GM21723 (cell line): Measurements from ENCODE around the gene DTX3.
A peak's percentile ranks its signal among the peaks of the same experiment; 100 is the strongest.
"Not testable (repeated sequence)": the region's sequence is repeated elsewhere in the genome, so short reads cannot be mapped to it uniquely, and the experiment has no call there.

Source experiments
- ATAC-seq: cut with Tn5 transposase; IDR thresholded peaks from one replicate; pipeline ENCODE4 v1.9.1; 2021; ENCODE audit warnings: mild to moderate bottlenecking, moderate library complexity; ENCODE audit not compliant: unreplicated experiment

DTX3 gene

GRCh38 chr12:57604454-57604991 is at the start of gene DTX3:
Gene DTX3 (plus strand): TSS chr12:57604824. CDS start chr12:57606518, 1,694 bp downstream.
- peak; percentile 65 for ATAC-seq

- no peak for ATAC-seq
Observed at GRCh38 chr12:57554897-57555296, 49.7 kb upstream of the DTX3 start.

- no peak for ATAC-seq
Observed at GRCh38 chr12:57558864-57559263, 45.8 kb upstream of the DTX3 start.

GRCh38 chr12:57560516-57560915 is 44.1 kb upstream of the DTX3 start:
- no peak for ATAC-seq

GRCh38 chr12:57561117-57561516 is 43.5 kb upstream of the DTX3 start:
- not testable (repeated sequence) for ATAC-seq

GRCh38 chr12:57563358-57563757 is 41.3 kb upstream of the DTX3 start:
- ATAC-seq: no peak

GRCh38 chr12:57564178-57564740 is 40.4 kb upstream of the DTX3 start:
- no peak for ATAC-seq

- no peak for ATAC-seq
Observed at GRCh38 chr12:57568838-57569237, 35.8 kb upstream of the DTX3 start.

GRCh38 chr12:57569858-57570257 is 34.8 kb upstream of the DTX3 start:
- no peak for ATAC-seq

- ATAC-seq: not testable (repeated sequence)
Observed at GRCh38 chr12:57570438-57570837, 34.2 kb upstream of the DTX3 start.

- no peak for ATAC-seq
Observed at GRCh38 chr12:57571926-57572762, 32.5 kb upstream of the DTX3 start.

GRCh38 chr12:57574795-57575194 is 29.8 kb upstream of the DTX3 start:
- no peak for ATAC-seq

- ATAC-seq: no peak
Observed at GRCh38 chr12:57575771-57576612, 28.6 kb upstream of the DTX3 start.

GRCh38 chr12:57576613-57577160 is 27.9 kb upstream of the DTX3 start:
- no peak for ATAC-seq

GRCh38 chr12:57577981-57578758 is 26.5 kb upstream of the DTX3 start:
- no peak for ATAC-seq

GRCh38 chr12:57579011-57579410 is 25.6 kb upstream of the DTX3 start:
- no peak for ATAC-seq

- no peak for ATAC-seq
Observed at GRCh38 chr12:57579677-57580465, 24.8 kb upstream of the DTX3 start.

GRCh38 chr12:57580466-57580795 is 24.2 kb upstream of the DTX3 start:
- ATAC-seq: no peak

- no peak for ATAC-seq
Observed at GRCh38 chr12:57581802-57582201, 22.8 kb upstream of the DTX3 start.

GRCh38 chr12:57582440-57582839 is 22.2 kb upstream of the DTX3 start:
- no peak for ATAC-seq
